Heart left ventricle (tissue), 16 donors: ENCODE measurements around the gene ELF4. TPM values are rescaled to one million over a fixed set of nuclear protein-coding genes. Genes with fewer than 3 reads are reported as not detected.

ENCODE experiments used
- ATAC-seq, 4 donors: fragments of 200-7000 bp; cut with Tn5 transposase; one replicate each; pipeline ENCODE4 v1.9.1; 2020 to 2022; ENCODE audit warnings: moderate library complexity in 4 of 4, mild to moderate bottlenecking in 3 of 4, moderate number of reproducible peaks in 1 of 4
- DNase-seq, 5 donors: peaks; one replicate each; pipeline ENCODE4 v3.0.0-alpha.2; 2020
- H3K27ac ChIP-seq, 12 donors: fragments of 200-600 bp; sonication (generic) in 4 of 12; one replicate each; pipeline versions ENCODE4 v1.5.0 to v1.8.0; 2016 to 2022; ENCODE audit warnings: mild to moderate bottlenecking in 2 of 12
- H3K27me3 ChIP-seq, 9 donors: fragments of 200-600 bp; sonication (generic) in 2 of 9; one replicate each; pipeline versions ENCODE4 v1.5.1 to v1.8.0; 2016 to 2022; ENCODE audit warnings: mild to moderate bottlenecking in 3 of 9
- H3K36me3 ChIP-seq, 9 donors: fragments of 200-600 bp; sonication (generic) in 2 of 9; one replicate each; pipeline versions ENCODE4 v1.5.0 to v1.8.0; 2018 to 2022; ENCODE audit warnings: mild to moderate bottlenecking in 2 of 9
- H3K4me1 ChIP-seq, 12 donors: fragments of 200-600 bp; sonication (generic) in 4 of 12; one replicate each; pipeline versions ENCODE4 v1.5.0 to v1.8.0; 2016 to 2022; ENCODE audit warnings: mild to moderate bottlenecking in 3 of 12
- H3K4me3 ChIP-seq, 12 donors: fragments of 200-600 bp; sonication (generic) in 4 of 12; one replicate each; pipeline versions ENCODE4 v1.5.0 to v1.8.0; 2017 to 2022; ENCODE audit warnings: mild to moderate bottlenecking in 9 of 12, moderate library complexity in 4 of 12
- H3K9me3 ChIP-seq, 12 donors: fragments of 200-600 bp; sonication (generic) in 4 of 12; one replicate each; pipeline versions ENCODE4 v1.5.0 to v1.8.0; 2016 to 2022; ENCODE audit warnings: mild to moderate bottlenecking in 1 of 12
- POLR2A ChIP-seq, 2 donors: fragments of 450-650 bp; IDR thresholded peaks; one replicate each; pipeline ENCODE4 v1.6.1; 2017; ENCODE audit warnings: antibody characterized with exemption in 2 of 2, mild to moderate bottlenecking in 2 of 2, moderate library complexity in 2 of 2
- WGBS, 4 donors: extraction: QIAGEN DNeasy Blood & Tissue Kit in 2 of 4; methylation state at CpG; one replicate each; pipeline versions ENCODE4 v1.1.5 to v1.1.7; 2013 to 2018; 5-methylcytosine and 5-hydroxymethylcytosine counted together
- intact Hi-C, 10 donors: fragments of 100-400 bp; cut with DNase I; formaldehyde crosslinking; loops; one replicate each; pipeline versions ENCODE4 v1.11.1 to v1.14.2; 2022
- polyA plus RNA-seq, 2 donors: library from polyadenylated mRNA; stranded (reverse); fragments of 200-250 nt; gene quantifications; one replicate each; pipeline ENCODE4 v1.2.3, GENCODE V29; 2013
- total RNA-seq, 9 donors: library from RNA; depleted of rRNA in 2 of 9; stranded (reverse); fragments of >200 nt in 2 of 9; fragmentation: NEBNext Ultra II Directional in 3 of 9; extraction: Animal tissue kit (Norgen Biotek cat#: 25700) in 3 of 9; gene quantifications; one replicate each; pipeline versions ENCODE4 v1.1.0 to v1.2.4, GENCODE V29; 2016 to 2023
- TF ChIP-seq, protein P1 (sequence below), 12 donors: fragments of 200-600 bp; sonication (generic) in 4 of 12; IDR thresholded peaks; one replicate each; pipeline versions ENCODE4 v1.5.0 to v1.8.0; 2018 to 2022; ENCODE audit warnings: antibody characterized with exemption in 12 of 12, mild to moderate bottlenecking in 5 of 12
- donor health status: ischemic (EF 13 %, LVEDD 7.1; RV severe dilation, severe dysfunction).
- donor health status: healthy with polysubstance abuse.
- donor health status: DM: no; HTN: yes; CAD: no.
- donor health status: DM: no; HTN: no; CAD: no.
- donor health status: ischemic (EF 25% LVEDD 6.9; RV normal size, moderate dysfunction).
- donor health status: ischemic (EF 25% LVEDD 5.7; RV mildly dilated, moderate dysfunction).
- donor health status: healthy.
- donor health status: DM: yes; HTN: yes; CAD: no.
- donor health status: ischemic (EF 35%, LVEDD 5.7; RV mildly dilated, moderate dysfunction).
- donor health status: nonischemic (EF 11% LVEDD 7.7; RV severe dilation, severe dysfunction).
- donor health status: DM: yes; HTN: yes; CAD: no.
- donor health status: PGD.
- donor health status: ischemic (EF 29% LVEDD 5.4; RV normal size, mild dysfunction).
- donor health status: nonischemic (EF 23%, LVEDD 6.1; RV moderate dilation, normal function).

The ELF4 gene
- total and polyA plus RNA-seq, 11 donors, result 1.3 to 13.7 (median 3.2) TPM

- H3K4me3 ChIP-seq, result peak overlapping the region in 2 of 12 donors; percentile 28 to 33
- WGBS, 4 donors, result 35 to 51% (median 50%) methylated on average over 12 of the region's 12 CpGs
- peaks cover 0 to 59% (median 15%) of the 10 kb centered on the region in 12 donors for H3K4me1 ChIP-seq
- H3K36me3 ChIP-seq, result no peaks in the 10 kb centered on the region
- ATAC-seq (peak in 2 of 4 donors; percentile 3 to 13), DNase-seq (peak in 1 of 5 donors; percentile 36)
- TF ChIP-seq, protein P1, sequence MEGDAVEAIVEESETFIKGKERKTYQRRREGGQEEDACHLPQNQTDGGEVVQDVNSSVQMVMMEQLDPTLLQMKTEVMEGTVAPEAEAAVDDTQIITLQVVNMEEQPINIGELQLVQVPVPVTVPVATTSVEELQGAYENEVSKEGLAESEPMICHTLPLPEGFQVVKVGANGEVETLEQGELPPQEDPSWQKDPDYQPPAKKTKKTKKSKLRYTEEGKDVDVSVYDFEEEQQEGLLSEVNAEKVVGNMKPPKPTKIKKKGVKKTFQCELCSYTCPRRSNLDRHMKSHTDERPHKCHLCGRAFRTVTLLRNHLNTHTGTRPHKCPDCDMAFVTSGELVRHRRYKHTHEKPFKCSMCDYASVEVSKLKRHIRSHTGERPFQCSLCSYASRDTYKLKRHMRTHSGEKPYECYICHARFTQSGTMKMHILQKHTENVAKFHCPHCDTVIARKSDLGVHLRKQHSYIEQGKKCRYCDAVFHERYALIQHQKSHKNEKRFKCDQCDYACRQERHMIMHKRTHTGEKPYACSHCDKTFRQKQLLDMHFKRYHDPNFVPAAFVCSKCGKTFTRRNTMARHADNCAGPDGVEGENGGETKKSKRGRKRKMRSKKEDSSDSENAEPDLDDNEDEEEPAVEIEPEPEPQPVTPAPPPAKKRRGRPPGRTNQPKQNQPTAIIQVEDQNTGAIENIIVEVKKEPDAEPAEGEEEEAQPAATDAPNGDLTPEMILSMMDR (IDR thresholded peaks at IDR 0.05), result no peak
- TF ChIP-seq POLR2A (IDR thresholded peaks at IDR 0.05), result no peak
- H3K9me3 ChIP-seq, result no peaks in the 10 kb centered on the region
- intact Hi-C loops, result loop anchor here in 9 of 10 donors (2.0 to 5.0 kb wide), 7 partner anchors 36 to 111 kb away; no protein-coding TSS in a partner anchor
- H3K27ac ChIP-seq, result peak overlapping the region in 9 of 12 donors; percentile 22 to 76 (median 50)
- no peaks in the 10 kb centered on the region for H3K27me3 ChIP-seq
These were observed 28.8 kb downstream of the ELF4 start for GRCh38 chrX:130081421-130082045.

DNA sequence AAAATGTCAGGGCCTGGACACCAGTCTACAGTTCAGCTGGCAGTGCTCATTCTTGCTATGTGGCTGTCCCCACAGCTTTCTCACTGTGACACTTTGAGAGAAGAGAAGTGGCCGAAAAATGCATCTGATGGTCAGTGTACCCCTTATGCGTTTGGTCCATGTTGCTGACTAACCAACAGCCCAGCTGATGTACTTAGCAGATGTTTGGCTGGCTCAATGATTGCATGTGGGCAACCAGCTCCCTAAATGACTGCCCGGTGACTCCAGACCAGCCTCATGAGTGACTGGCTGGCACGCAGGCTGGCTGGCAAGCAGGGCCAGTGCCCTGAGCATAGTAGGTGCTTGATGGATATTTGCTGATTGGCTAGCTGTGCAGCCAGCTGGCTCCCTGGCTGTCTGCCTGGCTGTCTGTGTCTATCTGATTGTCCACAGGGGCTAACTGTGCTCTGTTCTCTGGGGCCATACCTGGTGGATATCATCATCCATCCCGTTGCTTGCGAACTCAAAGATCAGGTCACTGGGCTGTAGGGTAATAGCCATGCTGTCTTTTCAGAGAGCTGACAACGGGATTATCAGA is 29.4 kb downstream of the ELF4 start:
- H3K4me1 ChIP-seq, result peaks cover 0 to 53% (median 15%) of the 10 kb centered on the region in 12 donors
- TF ChIP-seq POLR2A (IDR thresholded peaks at IDR 0.05), result no peak
- TF ChIP-seq, protein P1 (IDR thresholded peaks at IDR 0.05), result no peak
- ATAC-seq (no peak), DNase-seq (peak in 1 of 5 donors; percentile 19)
- H3K9me3 ChIP-seq, result no peaks in the 10 kb centered on the region
- no peak overlapping the region for H3K4me3 ChIP-seq
- intact Hi-C loops, result loop anchor here (1.0 to 5.0 kb wide), 8 partner anchors 36 to 112 kb away; no protein-coding TSS in a partner anchor
- no peaks in the 10 kb centered on the region for H3K27me3 ChIP-seq
- H3K27ac ChIP-seq, result peak overlapping the region in 2 of 12 donors; percentile 41 to 76
- H3K36me3 ChIP-seq, result no peaks in the 10 kb centered on the region
- 70 to 83% (median 76%) methylated on average over 6 to 7 of the region's 7 CpGs for WGBS, 4 donors

- WGBS, 4 donors, result 41 to 52% (median 45%) methylated on average over 9 of the region's 9 CpGs
- no peaks in the 10 kb centered on the region for H3K27me3 ChIP-seq
- TF ChIP-seq, protein P1 (IDR thresholded peaks at IDR 0.05), result peak; percentile 55 to 77 (median 64)
- TF ChIP-seq POLR2A (IDR thresholded peaks at IDR 0.05), result no peak
- peak in 3 of 5 donors; percentile 40 to 61 (median 53) for DNase-seq
- H3K27ac ChIP-seq, result no peak overlapping the region
- no peaks in the 10 kb centered on the region for H3K9me3 ChIP-seq
- peak; percentile 30 to 66 (median 53) for ATAC-seq
- intact Hi-C loops, result loop anchor here (1.0 to 10.0 kb wide), 10 partner anchors 37 to 822 kb away; partner anchors contain the start of gene ENOX2 (in 1 of the 10)
- H3K4me1 ChIP-seq, result peaks cover 0 to 45% (median 12%) of the 10 kb centered on the region in 12 donors
- no peak overlapping the region for H3K4me3 ChIP-seq
- H3K36me3 ChIP-seq, result no peaks in the 10 kb centered on the region
These were observed 30.4 kb downstream of the ELF4 start for GRCh38 chrX:130079824-130080406.

DNA sequence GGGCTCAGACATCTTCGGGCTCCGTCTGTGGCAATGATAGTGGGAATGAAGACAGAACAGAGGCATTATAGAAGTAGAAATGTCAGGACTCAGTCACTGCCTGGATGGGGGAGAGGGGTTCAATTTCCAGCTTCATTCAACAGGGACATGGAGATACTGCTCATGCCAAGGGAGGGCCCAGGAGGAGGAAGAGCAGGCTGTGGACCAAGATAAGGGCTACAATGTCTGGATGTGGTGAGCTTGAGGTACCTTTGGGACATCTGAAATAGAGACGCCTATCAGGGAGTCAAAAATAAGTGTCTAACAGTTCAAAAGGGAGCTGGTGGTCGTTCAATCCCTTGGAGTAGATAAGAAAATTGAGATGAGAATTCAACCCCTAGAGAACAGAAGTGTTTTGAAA is 34.5 kb downstream of the ELF4 start:
- Histone ChIP-seq H3K27ac (no peak overlapping the region), H3K36me3 (peaks cover 0 to 38% (median 10%) of the 10 kb centered on the region in 9 donors), H3K4me1 (peaks cover 0 to 8% (median 0%) of the 10 kb centered on the region in 12 donors), H3K27me3 (no peaks in the 10 kb centered on the region), H3K4me3 (no peak overlapping the region), H3K9me3 (no peaks in the 10 kb centered on the region)
- WGBS, 4 donors, result 71 to 80% (median 78%) methylated on average over 4 of the region's 4 CpGs
- TF ChIP-seq, protein P1 (IDR thresholded peaks at IDR 0.05), result no peak
- TF ChIP-seq POLR2A (IDR thresholded peaks at IDR 0.05), result no peak
- no peak for ATAC-seq
- DNase-seq, result no peak
- intact Hi-C loops, result loop anchor here in 3 of 10 donors (5.0 to 10.0 kb wide), 3 partner anchors 49 to 827 kb away; partner anchors contain the start of gene ENOX2 (in 1 of the 3)
